ENCODE results near the gene BRD3OS.
A peak's percentile ranks its signal among the peaks of the same experiment; 100 is the strongest.

Gene BRD3OS

GRCh38 chr9:134058716-134059115 is 33.4 kb downstream of the BRD3OS start:
- Histone ChIP-seq H3K36me3 (peaks cover 2% of the 10 kb centered on the region), H3K4me3 (ENCODE audit: low read depth, low read length) (no peak overlapping the region), H3K9me3 (no peaks in the 10 kb centered on the region), H3K4me1 (no peaks in the 10 kb centered on the region), H3K27me3 (no peaks in the 10 kb centered on the region)
- TF ChIP-seq, protein P1, sequence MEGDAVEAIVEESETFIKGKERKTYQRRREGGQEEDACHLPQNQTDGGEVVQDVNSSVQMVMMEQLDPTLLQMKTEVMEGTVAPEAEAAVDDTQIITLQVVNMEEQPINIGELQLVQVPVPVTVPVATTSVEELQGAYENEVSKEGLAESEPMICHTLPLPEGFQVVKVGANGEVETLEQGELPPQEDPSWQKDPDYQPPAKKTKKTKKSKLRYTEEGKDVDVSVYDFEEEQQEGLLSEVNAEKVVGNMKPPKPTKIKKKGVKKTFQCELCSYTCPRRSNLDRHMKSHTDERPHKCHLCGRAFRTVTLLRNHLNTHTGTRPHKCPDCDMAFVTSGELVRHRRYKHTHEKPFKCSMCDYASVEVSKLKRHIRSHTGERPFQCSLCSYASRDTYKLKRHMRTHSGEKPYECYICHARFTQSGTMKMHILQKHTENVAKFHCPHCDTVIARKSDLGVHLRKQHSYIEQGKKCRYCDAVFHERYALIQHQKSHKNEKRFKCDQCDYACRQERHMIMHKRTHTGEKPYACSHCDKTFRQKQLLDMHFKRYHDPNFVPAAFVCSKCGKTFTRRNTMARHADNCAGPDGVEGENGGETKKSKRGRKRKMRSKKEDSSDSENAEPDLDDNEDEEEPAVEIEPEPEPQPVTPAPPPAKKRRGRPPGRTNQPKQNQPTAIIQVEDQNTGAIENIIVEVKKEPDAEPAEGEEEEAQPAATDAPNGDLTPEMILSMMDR (IDR thresholded peaks at IDR 0.05; ENCODE audit: low read depth, low read length), result no peak
- DNase-seq, result peak; percentile 13

GRCh38 chr9:134059188-134059641 is 33.9 kb downstream of the BRD3OS start:
- H3K36me3 ChIP-seq, result no peaks in the 10 kb centered on the region; the same call in none of the 2 replicates
- no peaks in the 10 kb centered on the region for H3K9me3 ChIP-seq
- TF ChIP-seq, protein P1 (IDR thresholded peaks at IDR 0.05; ENCODE audit: low read depth, low read length), result no peak
- no peak overlapping the region for H3K4me3 ChIP-seq (ENCODE audit: low read depth, low read length)
- H3K4me1 ChIP-seq, result no peaks in the 10 kb centered on the region
- H3K27me3 ChIP-seq, result no peaks in the 10 kb centered on the region
- DNase-seq, result no peak

- Histone ChIP-seq H3K4me3 (ENCODE audit: low read depth, low read length) (no peak overlapping the region), H3K4me1 (no peaks in the 10 kb centered on the region), H3K36me3 (no peaks in the 10 kb centered on the region; the same call in none of the 2 replicates), H3K27me3 (no peaks in the 10 kb centered on the region), H3K9me3 (no peaks in the 10 kb centered on the region)
- peak; percentile 10 for DNase-seq
- TF ChIP-seq, protein P1 (IDR thresholded peaks at IDR 0.05; ENCODE audit: low read depth, low read length), result no peak
These were observed 34.5 kb downstream of the BRD3OS start for GRCh38 chr9:134059661-134060395.

DNA sequence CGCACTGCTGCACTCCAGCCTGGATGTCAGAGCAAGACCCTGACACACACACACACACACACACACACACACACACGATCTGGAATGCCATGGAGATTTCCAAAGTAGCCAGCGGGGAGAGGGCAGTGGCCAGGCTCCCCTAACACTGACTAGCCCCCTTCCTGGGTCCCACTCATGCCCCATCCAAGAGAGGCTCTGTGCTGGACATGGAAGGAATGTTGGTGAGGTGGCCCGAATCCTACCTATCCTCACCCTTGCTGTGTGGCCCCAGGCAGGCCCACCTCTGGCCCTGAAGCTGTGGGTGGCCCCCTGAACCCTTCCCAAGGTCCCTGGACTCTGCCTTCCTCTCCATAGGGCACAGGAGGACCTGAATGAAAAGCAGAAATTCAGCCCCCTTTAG is 35.3 kb downstream of the BRD3OS start:
- H3K27me3 ChIP-seq, result no peaks in the 10 kb centered on the region
- no peak for DNase-seq
- TF ChIP-seq, protein P1 (IDR thresholded peaks at IDR 0.05; ENCODE audit: low read depth, low read length), result no peak
- H3K36me3 ChIP-seq, result peaks cover under 1% of the 10 kb centered on the region
- no peaks in the 10 kb centered on the region for H3K9me3 ChIP-seq
- no peak overlapping the region for H3K4me3 ChIP-seq (ENCODE audit: low read depth, low read length)
- H3K4me1 ChIP-seq, result no peaks in the 10 kb centered on the region

DNA sequence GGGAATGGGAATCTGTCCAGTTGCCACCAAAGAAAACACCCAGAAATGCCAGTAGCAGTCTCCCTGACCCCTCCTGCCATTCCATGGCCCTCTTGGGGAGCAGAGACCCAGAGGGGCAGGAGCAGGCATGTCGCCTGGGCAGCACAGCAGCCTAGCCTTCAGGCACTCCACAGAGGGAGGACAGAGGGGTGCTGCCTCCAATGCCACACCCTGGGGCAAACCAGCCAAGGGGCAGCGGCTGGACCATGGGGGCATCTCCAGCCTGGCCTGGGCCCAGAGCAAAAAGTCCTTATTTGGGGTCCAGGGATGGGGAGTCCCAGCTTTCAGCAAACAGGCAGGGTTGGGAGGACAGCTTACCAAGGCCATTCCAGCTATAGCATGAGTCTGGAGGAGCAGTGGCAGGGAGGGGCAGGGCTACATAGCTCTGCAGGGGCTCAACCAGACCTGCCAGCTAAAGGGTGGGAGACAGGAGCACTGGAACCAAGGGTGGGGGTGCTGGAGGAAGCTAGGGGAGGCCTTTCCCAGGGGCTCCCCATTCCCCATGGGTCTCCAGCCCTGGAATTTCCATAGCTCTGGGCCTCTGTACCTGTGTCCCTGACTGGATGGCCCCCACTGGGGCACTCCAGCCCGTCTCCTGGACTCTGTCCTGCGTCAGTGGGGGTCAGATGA is 35.9 kb downstream of the BRD3OS start:
- Histone ChIP-seq H3K36me3 (peaks cover 3% of the 10 kb centered on the region), H3K4me1 (no peaks in the 10 kb centered on the region), H3K4me3 (ENCODE audit: low read depth, low read length) (no peak overlapping the region), H3K9me3 (no peaks in the 10 kb centered on the region), H3K27me3 (no peaks in the 10 kb centered on the region)
- TF ChIP-seq, protein P1 (IDR thresholded peaks at IDR 0.05; ENCODE audit: low read depth, low read length), result no peak
- DNase-seq, result peak; percentile 7
